Left hindlimb (tissue), 1 donor: ENCODE measurements around the gene COQ10A.
"Not testable (repeated sequence)": the region's sequence is repeated elsewhere in the genome, so short reads cannot be mapped to it uniquely, and the experiment has no call there.

Source experiments
- DNase-seq: peaks from one replicate; pipeline ENCODE4 v3.0.0-alpha.2; 2018

Gene COQ10A

DNA sequence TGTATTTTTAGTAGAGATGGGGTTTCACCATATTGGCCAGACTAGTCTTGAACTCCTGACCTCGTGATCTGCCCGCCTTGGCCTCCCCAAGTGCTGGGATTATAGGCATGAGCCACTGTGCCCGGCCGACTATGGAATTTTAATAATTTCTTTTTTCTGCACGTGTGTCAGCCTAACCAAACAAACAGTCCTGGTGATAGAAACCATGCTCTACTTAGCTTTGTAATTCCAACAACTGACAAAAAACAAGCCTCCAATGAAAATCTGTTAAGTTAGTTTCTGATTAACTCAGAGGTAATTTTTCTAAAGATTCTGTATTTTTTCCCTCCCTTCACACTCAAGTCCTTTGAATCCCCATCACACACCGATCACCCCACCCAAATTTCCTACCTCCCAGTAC is 15.3 kb downstream of the COQ10A start:
- DNase-seq = no peak

- DNase-seq = no peak
Measured at GRCh38 chr12:56282579-56282978, 15.8 kb downstream of the COQ10A start.

DNA sequence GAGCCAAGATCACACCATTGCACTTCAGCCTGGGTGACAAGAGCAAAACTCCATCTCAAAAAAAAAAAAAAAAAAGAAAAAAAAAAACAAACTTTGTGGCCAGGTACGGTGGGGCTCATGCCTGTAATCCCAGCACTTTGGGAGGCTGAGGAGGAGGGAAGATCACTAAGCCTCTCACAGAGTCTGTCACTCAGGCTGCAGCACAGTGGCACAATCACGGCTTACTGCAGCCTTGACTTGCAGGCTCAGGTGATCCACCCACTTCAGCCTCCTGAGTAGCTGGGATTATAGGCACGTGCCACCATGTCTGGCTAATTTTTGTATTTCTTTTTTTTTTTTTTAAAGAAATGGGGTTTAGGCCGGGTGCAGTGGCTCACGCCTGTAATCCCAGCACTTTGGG is 17.5 kb downstream of the COQ10A start:
- DNase-seq = not testable (repeated sequence)

- DNase-seq = no peak
Measured at GRCh38 chr12:56286044-56286830, 19.5 kb downstream of the COQ10A start.

DNA sequence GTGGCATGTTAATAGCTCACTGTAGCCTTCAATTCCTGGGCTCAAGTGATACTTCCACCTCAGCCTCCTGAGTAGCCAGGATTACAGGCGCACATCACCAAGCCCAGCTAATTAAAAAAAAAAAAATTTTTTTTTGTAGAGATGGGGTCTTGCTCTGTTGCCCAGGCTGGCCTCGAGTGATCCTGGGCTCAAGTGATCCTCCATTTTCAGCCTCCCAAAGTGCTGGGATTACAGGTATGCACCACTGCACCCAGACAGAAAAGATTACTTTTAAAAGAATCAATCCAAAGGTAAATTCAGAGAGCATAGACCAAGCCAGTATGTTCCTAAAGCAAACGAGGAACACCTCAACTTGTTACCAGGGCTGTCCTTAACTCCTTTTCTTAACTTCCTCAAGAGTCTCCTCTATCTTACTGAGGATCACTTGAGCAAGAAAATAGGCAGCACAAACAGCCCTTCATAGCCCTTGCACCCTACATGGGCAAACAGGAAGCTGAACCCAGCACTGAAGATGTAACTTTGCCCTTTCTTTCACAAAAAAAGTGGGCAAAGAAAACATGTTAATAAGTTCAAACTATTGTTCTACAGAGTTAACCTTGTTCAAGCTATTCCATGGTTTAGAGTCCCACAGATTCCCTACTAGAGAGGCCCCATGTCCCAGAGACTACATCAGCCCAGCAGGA is 22.1 kb downstream of the COQ10A start:
- DNase-seq = no peak

DNA sequence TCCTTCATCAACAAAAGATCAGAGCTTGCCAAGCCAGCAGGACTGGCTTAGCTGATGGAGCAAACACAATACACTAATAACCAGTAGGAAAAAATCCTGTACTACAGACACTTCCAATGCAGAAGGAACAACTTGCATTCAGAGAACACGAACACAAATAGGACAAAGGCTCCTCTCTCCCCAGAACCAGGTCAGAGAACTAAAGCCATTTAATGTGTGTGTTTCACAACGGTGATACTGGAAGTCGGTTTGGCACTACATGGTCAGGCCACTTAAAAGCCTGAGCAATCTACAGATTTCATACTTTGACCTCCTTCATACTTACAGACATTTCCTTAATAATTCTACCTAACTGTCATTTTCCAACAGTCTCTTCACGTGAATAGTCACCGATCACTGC is 27.1 kb downstream of the COQ10A start:
- no peak for DNase-seq

- DNase-seq = no peak
Measured at GRCh38 chr12:56296295-56296694, 29.6 kb downstream of the COQ10A start.

DNA sequence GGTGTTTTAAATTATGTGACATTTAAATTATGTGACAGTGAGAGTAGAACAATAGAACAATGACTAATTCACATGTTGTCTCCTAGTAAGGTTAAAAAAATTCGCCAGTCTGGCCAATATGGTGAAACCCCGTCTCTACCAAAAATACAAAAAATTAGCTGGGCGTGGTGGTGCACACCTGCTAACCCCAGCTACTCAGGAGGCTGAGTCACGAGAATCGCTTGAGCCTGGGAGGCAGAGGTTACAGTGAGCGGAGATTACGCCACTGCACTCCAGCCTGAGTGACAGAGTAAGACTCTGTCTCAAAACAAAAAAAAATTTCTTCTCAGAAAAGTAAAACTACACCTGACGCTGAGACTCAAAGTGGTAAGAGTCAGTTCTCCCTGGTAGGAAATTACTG is 30.7 kb downstream of the COQ10A start:
- DNase-seq = no peak

- no peak for DNase-seq
Measured at GRCh38 chr12:56298828-56299227, 32.1 kb downstream of the COQ10A start.

- DNase-seq = peak; percentile 39
Measured at GRCh38 chr12:56299308-56299852, 32.6 kb downstream of the COQ10A start.

DNA sequence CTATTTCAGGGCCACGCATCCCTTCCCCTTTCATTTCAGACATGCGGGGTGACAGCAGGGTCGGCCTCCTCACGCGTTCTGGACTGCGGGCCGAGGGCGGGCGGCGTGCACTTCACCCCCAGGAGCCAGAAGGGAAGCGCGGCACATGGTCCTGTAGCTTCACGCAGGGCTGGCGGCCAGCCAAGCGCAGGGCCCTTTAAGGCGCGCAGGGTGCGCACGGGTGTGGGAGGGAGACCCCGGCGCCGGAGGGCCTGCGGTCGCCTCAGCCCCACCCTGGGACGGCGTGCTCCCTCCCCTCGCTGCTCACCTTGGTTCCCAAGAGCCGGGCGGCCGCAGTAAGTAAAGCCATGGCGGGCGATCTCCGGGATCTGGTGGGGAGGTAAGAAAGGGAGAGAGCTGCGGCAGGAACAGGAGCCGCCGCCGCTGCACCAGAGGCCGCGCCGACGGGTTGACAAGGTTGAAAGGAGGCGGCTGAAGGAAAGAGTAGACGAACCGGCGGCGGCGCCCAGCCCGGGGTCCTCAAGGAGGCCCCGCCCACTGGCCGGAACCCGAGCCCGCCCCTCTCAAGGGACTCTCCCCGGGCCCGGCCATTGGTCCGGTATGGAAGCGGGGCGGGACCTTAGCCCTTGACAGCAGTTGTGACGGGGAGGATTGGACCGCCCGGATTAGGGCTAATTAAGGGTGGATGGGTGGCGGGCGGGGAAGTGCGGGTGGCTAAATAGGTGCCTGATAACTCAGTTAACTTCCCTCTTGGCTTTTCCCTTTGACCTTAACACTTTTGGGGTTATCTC is 33.3 kb downstream of the COQ10A start, which contains the start of gene CS:
TSS of gene CS (minus strand) at position 478 of the 791 bp plus-strand sequence. CDS start at position 349, 129 bp downstream.
- DNase-seq = peak; percentile 98

DNA sequence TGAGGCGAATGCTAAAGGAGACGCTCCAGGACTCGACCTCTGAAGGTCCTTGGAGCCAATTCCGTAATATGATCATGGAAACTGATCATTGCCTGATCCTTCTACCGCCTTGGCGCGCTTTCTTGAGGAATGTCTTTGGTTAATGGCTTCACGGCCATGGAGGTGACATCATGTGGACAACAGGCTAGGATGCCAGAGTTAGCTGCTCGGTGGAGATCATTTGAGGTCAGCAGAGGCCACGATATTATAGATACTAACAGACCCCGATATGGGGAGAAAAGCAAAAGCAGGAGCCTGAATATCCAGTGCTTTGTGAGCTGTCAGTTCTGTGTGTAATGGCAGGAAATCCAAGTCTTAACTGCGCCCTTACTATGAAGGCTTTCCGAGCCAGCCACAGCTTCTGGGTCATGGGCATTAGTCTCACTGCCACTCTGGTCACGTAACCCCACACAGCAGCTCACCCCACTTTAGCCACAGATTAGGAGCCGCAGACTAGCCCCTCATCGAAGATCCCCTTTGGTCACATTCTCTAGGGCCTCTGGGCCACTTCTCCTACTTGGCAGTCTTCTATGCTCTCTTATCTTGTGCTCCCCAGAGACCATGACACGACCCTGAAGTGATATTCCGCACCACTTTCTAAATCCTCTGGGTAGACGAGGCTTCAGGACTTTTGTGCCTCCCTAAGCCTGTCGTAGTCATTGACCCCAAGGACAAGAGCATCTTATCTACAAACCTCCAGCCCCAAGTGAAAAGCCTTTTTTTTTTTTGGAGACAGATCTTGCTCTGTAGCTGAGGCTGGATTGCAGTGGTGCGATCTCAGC is 34.1 kb downstream of the COQ10A start:
- DNase-seq = no peak

DNA sequence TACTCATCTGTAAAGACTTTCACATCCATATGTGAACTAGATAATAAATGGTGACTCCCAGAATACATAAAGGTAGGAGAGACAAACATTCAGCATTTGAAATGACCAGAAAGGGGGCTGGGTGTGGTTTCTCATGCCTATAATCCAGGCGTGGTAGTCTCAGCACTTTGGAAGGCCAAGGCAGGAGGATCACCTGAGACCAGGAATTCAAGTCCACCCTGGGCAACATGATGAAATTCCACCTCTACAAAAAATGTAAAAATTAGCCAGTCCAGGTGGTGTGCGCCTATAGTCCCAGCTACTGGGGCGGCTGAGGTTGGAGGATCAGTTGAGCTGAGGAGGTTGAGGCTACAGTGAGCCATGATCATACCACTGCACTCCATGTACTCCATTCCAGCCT is 37.5 kb downstream of the COQ10A start:
- DNase-seq = no peak

DNA sequence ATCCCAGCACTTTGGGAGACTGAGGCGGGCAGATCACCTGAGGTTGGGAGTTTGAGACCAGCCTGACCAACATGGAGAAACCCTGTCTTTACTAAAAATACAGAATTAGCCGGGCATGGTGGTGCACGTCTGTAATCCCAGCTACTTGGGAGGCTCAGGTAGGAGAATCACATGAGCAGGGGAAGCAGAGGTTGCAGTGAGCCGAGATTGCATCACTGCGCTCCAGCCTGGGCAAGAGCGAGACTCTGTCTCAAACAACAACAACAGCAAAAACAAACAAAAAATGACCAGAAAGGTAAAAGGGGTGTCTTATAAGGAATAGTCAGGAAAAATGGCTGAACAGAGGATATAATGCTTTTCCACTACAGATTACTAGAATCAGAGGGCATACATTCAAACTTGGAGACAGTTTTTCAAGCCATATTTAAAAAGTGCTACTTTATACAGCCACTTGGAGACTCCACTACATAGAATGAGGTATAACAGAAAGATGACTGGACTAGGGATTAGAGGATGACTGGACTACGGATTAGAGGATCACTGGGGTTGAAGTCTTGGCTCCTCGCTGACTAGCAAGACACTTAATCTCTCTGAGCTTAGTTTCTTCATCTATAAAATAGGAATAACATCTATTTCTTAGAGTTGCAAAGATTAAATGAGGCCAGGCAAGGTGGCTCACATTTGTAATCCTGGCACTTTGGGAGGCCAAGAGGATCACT is 38.3 kb downstream of the COQ10A start:
- DNase-seq = no peak

- DNase-seq = no peak
Measured at GRCh38 chr12:56307221-56307965, 40.7 kb downstream of the COQ10A start.

- DNase-seq = no peak
Measured at GRCh38 chr12:56308714-56309113, 42.0 kb downstream of the COQ10A start.

DNA sequence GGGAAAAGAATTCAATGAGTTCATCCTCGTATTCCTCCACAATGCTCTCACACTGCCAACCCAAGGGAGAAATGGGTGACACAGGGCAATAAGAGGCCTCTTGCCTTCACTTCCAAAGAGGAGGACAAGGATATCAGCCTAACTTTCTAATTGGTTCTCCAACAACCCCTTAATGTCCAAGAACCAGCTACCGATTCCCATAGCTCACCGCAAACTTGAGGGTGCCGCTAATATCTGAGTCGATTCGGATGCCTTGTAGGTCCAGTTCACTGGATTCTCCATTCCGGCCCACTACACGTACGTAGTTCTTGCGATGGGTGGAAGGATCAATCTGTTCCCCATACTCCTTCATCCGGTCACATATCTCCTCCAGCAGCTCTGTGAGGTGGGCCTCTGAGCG is 44.3 kb downstream of the COQ10A start:
- no peak for DNase-seq

DNA sequence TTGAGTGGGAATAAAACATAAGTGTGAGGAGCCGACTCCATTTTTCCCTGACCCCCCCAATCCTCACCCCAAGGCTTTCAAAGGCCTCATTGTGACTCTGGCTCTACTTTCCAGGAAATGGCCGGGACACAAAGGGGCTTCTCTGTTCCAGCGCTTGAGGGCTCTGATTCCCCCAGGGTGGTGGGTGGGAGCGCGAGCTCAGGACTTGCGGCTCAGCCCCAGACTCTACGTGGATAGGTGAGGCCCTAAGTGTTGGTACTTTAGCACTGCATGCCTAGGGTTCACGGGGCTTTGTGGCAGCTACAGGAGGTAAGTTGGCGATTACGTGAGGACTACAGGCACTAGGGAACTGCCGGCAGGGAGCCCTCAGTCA is 48.5 kb downstream of the COQ10A start:
- no peak for DNase-seq

DNA sequence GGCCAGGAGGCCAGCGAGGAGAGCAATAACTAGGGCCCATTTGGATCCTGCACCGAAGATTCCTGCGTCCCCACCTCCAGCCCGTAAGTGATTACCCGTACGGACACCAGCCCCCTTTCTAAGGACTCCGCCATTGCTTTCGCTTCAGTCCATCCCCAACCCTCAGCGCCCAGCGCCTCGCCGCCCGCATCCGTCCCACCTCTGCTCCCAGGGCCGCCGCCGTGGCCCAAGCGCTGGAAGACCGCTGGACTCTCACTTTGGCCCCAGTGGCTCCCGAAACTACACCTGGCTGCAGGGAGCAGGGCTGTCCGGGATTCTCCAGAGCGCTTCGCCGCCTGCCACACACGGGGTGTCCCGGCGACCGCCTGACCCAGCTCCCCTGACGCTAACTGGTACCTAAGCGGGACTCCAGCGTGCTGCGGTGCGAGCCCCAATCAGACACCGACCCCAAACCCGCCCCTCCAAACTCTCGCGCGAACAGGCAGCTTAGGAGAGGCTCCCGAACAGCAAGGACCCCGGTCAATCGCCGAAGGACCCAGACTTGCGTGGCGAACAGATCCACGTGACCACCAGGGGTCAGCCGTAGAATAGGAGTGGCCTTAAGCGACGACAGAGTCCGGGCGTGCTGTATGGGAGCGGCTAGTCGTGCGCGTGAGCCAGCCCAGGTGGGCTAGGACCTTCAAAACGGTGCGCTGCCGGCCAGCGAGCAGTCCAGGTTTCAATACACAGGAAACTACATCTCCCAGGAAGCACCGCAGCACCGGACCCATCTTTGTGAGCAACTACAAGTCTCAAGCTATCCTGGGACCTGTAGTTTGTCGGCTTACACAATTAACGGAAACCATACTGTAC is 49.1 kb downstream of the COQ10A start, which contains the start of gene CNPY2:
TSS of gene CNPY2 (minus strand) at position 367 of the 852 bp plus-strand sequence. CDS start 771 bp downstream, outside the sequence.
- peak; percentile 98 for DNase-seq

- DNase-seq = no peak
Measured at GRCh38 chr12:56317675-56318074, 50.9 kb downstream of the COQ10A start.
